Endothelial cell of umbilical vein (primary cell): ENCODE measurements around the gene CLDN7. TPM values are rescaled to one million over a fixed set of nuclear protein-coding genes. Genes with fewer than 3 reads are reported as not detected.

Experiments used
- BruUV-seq: library from RNA; stranded (reverse); fragments of 400-500 nt; replicated peaks from 2 replicates; lab custom pipeline; 2021; lab: Mats Ljungman, UMichigan
- CTCF ChIA-PET: fragments of 300-600, 350-600 bp; sonication (Branson Sonifier 250); formaldehyde crosslinking; loops from one replicate; lab custom pipeline; 2021; ENCODE audit warnings: antibody characterized with exemption, inconsistent platforms; lab: Charles Lee
- POLR2A ChIA-PET: fragments of 300-600, 350-600 bp; sonication (Branson Sonifier 250); formaldehyde crosslinking; loops from one replicate; lab custom pipeline; 2021; ENCODE audit warnings: antibody characterized with exemption, inconsistent platforms; lab: Charles Lee
- DNase-seq: peaks from one replicate; pipeline ENCODE4 v3.0.0-alpha.2; 2011; ENCODE audit warnings: low read depth, low spot score
- FAIRE-seq: peaks from 2 replicates; lab custom pipeline; 2011; peaks lifted over from hg19 to GRCh38; lab: Jason Lieb, UNC
- H2AFZ ChIP-seq: 2 replicates; pipeline ENCODE4 v1.6.0; 2012; ENCODE audit warnings: low read depth, low read length, control low read depth, inconsistent platforms
- H3K27ac ChIP-seq: 2 replicates; pipeline ENCODE4 v1.5.1; 2011; ENCODE audit warnings: low read depth, mild to moderate bottlenecking, control low read depth, low read length, moderate library complexity; ENCODE audit not compliant: insufficient read depth
- H3K27me3 ChIP-seq, 2 experiments: 2 replicates each; pipeline versions ENCODE4 v1.6.0 to v1.6.1; 2011; ENCODE audit warnings: low read length in 2 of 2, mixed read lengths in 1 of 2; ENCODE audit not compliant: control insufficient read depth in 2 of 2, insufficient read depth in 2 of 2
- H3K36me3 ChIP-seq, 2 experiments: 2 replicates in 1 of 2; 3 replicates in 1 of 2; pipeline ENCODE4 v1.5.1; 2011; ENCODE audit warnings: low read length in 2 of 2, mild to moderate bottlenecking in 1 of 2, moderate library complexity in 1 of 2; ENCODE audit not compliant: control insufficient read depth in 2 of 2, insufficient read depth in 2 of 2; ENCODE audit errors: extremely low read depth in 1 of 2
- H3K4me1 ChIP-seq: 3 replicates; pipeline ENCODE4 v1.5.1; 2011; ENCODE audit warnings: mild to moderate bottlenecking, low read length; ENCODE audit not compliant: control insufficient read depth, insufficient read depth; ENCODE audit errors: extremely low read depth
- H3K4me2 ChIP-seq: 2 replicates; pipeline ENCODE4 v1.6.1; 2011; ENCODE audit warnings: low read length, control low read depth, mixed read lengths; ENCODE audit not compliant: insufficient read depth
- H3K4me3 ChIP-seq, 3 experiments: fragments of 200-600 bp in 1 of 3; sonication (generic), shearing (Covaris generic) in 1 of 3; replicated peaks in 1 of 3; 2 replicates each; pipeline ENCODE4 v1.5.1; 2011 to 2016; ENCODE audit warnings: control low read depth in 3 of 3, low read length in 3 of 3, mild to moderate bottlenecking in 2 of 3, inconsistent platforms in 1 of 3, low read depth in 1 of 3, moderate library complexity in 1 of 3; ENCODE audit not compliant: insufficient read depth in 1 of 3
- H3K79me2 ChIP-seq: 2 replicates; pipeline ENCODE4 v1.6.0; 2012; ENCODE audit warnings: low read length, inconsistent platforms; ENCODE audit not compliant: control insufficient read depth, insufficient read depth
- H3K9ac ChIP-seq: replicated peaks from 2 replicates; pipeline ENCODE3; 2011; ENCODE audit warnings: low read length, control low read depth; ENCODE audit not compliant: insufficient read depth; ENCODE audit errors: extremely low read depth
- H3K9me1 ChIP-seq: replicated peaks from 3 replicates; pipeline ENCODE4 v1.6.0; 2011; ENCODE audit warnings: mild to moderate bottlenecking, low read length; ENCODE audit not compliant: control insufficient read depth, insufficient read depth; ENCODE audit errors: extremely low read depth
- H3K9me3 ChIP-seq: replicated peaks from 2 replicates; pipeline ENCODE4 v1.5.1; 2012; ENCODE audit warnings: low read length, inconsistent platforms; ENCODE audit not compliant: control insufficient read depth, insufficient read depth
- H4K20me1 ChIP-seq: replicated peaks from 2 replicates; pipeline ENCODE3; 2011; ENCODE audit warnings: mild to moderate bottlenecking, low read length; ENCODE audit not compliant: control insufficient read depth, insufficient read depth; ENCODE audit errors: extremely low read depth
- CTCF ChIP-seq, 2 donors: IDR thresholded peaks; 1 replicate in 1 of 2; 2 replicates in 1 of 2; pipeline ENCODE4 v1.5.1; 2011; ENCODE audit warnings: low read length in 2 of 2, mild to moderate bottlenecking in 2 of 2, moderate library complexity in 2 of 2, control low read depth in 1 of 2, inconsistent platforms in 1 of 2, low read depth in 1 of 2; ENCODE audit not compliant: insufficient read depth in 1 of 2; ENCODE audit errors: extremely low read depth in 1 of 2
- EZH2 ChIP-seq: IDR thresholded peaks from 2 replicates; pipeline ENCODE4 v1.6.1; 2012; ENCODE audit warnings: borderline replicate concordance, low read depth, mild to moderate bottlenecking, moderate library complexity, low read length, inconsistent platforms; ENCODE audit not compliant: severe bottlenecking
- FOS ChIP-seq: IDR thresholded peaks from 2 replicates; pipeline ENCODE4 v1.6.1; 2011; ENCODE audit warnings: mild to moderate bottlenecking, low read length, moderate library complexity, borderline replicate concordance; ENCODE audit not compliant: insufficient read depth
- GATA2 ChIP-seq: IDR thresholded peaks from 2 replicates; pipeline ENCODE4 v1.7.0; 2011; ENCODE audit warnings: low read depth, mild to moderate bottlenecking, moderate library complexity, mixed read lengths, low read length; ENCODE audit not compliant: insufficient read length, insufficient read depth
- JUN ChIP-seq: IDR thresholded peaks from 2 replicates; pipeline ENCODE4 v1.6.1; 2011; ENCODE audit warnings: borderline replicate concordance, low read depth; ENCODE audit not compliant: insufficient read length, insufficient read depth
- MAX ChIP-seq: IDR thresholded peaks from 2 replicates; pipeline ENCODE4 v1.6.1; 2011; ENCODE audit not compliant: insufficient read depth, insufficient read length
- MYC ChIP-seq: IDR thresholded peaks from one replicate; pipeline ENCODE4 v1.6.1; 2011; ENCODE audit warnings: mild to moderate bottlenecking, low read depth, low read length
- POLR2A ChIP-seq: IDR thresholded peaks from 2 replicates; pipeline ENCODE4 v1.6.1; 2012; ENCODE audit warnings: low read depth, mild to moderate bottlenecking, control low read depth, low read length
- POLR2AphosphoS5 ChIP-seq: IDR thresholded peaks from 2 replicates; pipeline ENCODE4 v1.6.1; 2012; ENCODE audit warnings: low read depth, mild to moderate bottlenecking, control low read depth, low read length, moderate library complexity; ENCODE audit not compliant: insufficient read depth
- dilution Hi-C: fragments of 300-500 bp; cut with MboI; formaldehyde crosslinking; loops from one replicate; pipeline ENCODE4 v1.15.0; 2019; ENCODE audit warnings: low sequenced_read_pairs; ENCODE audit not compliant: extremely low pct_ligation_motif_present
- intact Hi-C: fragments of 100-400 bp; cut with micrococcal nuclease; formaldehyde crosslinking; loops from one replicate; pipeline ENCODE4 v1.10.0; 2022
- polyA plus RNA-seq, 4 experiments: library from polyadenylated mRNA; depleted of rRNA in 3 of 4; stranded (reverse) in 3 of 4; unstranded in 1 of 4; fragments of >200 nt; gene quantifications; 2 replicates each; pipeline versions ENCODE4 v1.2.1 to v1.2.3, GENCODE V29; 2011 to 2012; ENCODE audit warnings: missing spikeins in 1 of 4
- total RNA-seq: library from RNA; stranded (reverse); gene quantifications from 2 replicates; pipeline ENCODE4 v1.2.3, GENCODE V29; 2021

Gene CLDN7
- total and polyA plus RNA-seq, 2 donors (not counting 3 experiments of a cell fraction or from before 2014, with no cell fraction given) = 25.4 to 25.7 TPM

GRCh38 chr17:7243453-7243729, 18.9 kb downstream of the CLDN7 start:
- no TSS peak for BruUV-seq

More at GRCh38 chr17:7243453-7243729, 18.9 kb downstream of the CLDN7 start:
- peak overlapping the region; percentile 36 for H2AFZ ChIP-seq
- peak overlapping the region; percentile 97 for H3K4me2 ChIP-seq
- ChIA-PET POLR2A (no interaction called here), CTCF (interaction anchor here (1.0 to 3.4 kb wide), 3 partner anchors 8 to 53 kb away, joined by 3 to 24 read pairs (median 16); partner anchors contain the start of genes ACADVL, CTDNEP1, DLG4 and ELP5)
- H3K9me3 ChIP-seq = no peaks in the 10 kb centered on the region
- H4K20me1 ChIP-seq = no peaks in the 10 kb centered on the region
- H3K79me2 ChIP-seq = peaks cover 50% of the 10 kb centered on the region
- H3K27me3 ChIP-seq = no peaks in the 10 kb centered on the region
- intact Hi-C loops (loop anchor here (1.0 to 2.0 kb wide), 2 partner anchors 37 to 53 kb away; partner anchors contain the start of gene SLC2A4), dilution Hi-C loops (no loop called here)
- peaks cover 23% of the 10 kb centered on the region for H3K4me1 ChIP-seq
- DNase-seq (no peak), FAIRE-seq (no peak)
- H3K9ac ChIP-seq = peak overlapping the region; percentile 92
- peaks cover 6 to 21% of the 10 kb centered on the region in 2 experiments for H3K36me3 ChIP-seq
- no peaks in the 10 kb centered on the region for H3K9me1 ChIP-seq
- H3K4me3 ChIP-seq = peak overlapping the region in 2 of 3 experiments; percentile 65 to 91
- H3K27ac ChIP-seq = peak overlapping the region; percentile 95
- no peak for TF ChIP-seq MYC
- TF ChIP-seq MAX = no peak
- no peak for TF ChIP-seq GATA2
- no peak for TF ChIP-seq POLR2A
- TF ChIP-seq POLR2AphosphoS5 = no peak
- TF ChIP-seq FOS = no peak
- no peak for TF ChIP-seq EZH2
- TF ChIP-seq CTCF (IDR thresholded peaks at IDR 0.05; ENCODE audit: extremely low read depth in 1 of 2, insufficient read depth in 1 of 2, low read depth in 1 of 2, low read length in 2 of 2) = no peak
- no peak for TF ChIP-seq JUN
